Neural progenitor cell (in vitro differentiated cells): Measurements from ENCODE around the gene CFAP57. TPM values are rescaled to one million over a fixed set of nuclear protein-coding genes. Genes with fewer than 3 reads are reported as not detected.

Source experiments
- DNase-seq: peaks from one replicate; pipeline ENCODE4 v3.0.0-alpha.2; 2016; ENCODE audit warnings: low spot score
- H2AFZ ChIP-seq: fragments of 200-600 bp; sonication (generic); replicated peaks from 2 replicates; pipeline ENCODE4 v1.6.1; 2016; ENCODE audit warnings: antibody characterized with exemption
- H3F3A ChIP-seq: fragments of 200-600 bp; sonication (generic); 2 replicates; pipeline ENCODE4 v1.6.1; 2016; ENCODE audit warnings: antibody characterized with exemption, low read depth
- H3K27ac ChIP-seq: fragments of 200-600 bp; sonication (generic); 2 replicates; pipeline ENCODE4 v1.5.1; 2016; ENCODE audit warnings: mild to moderate bottlenecking
- H3K27me3 ChIP-seq: fragments of 200-600 bp; sonication (generic); 2 replicates; pipeline ENCODE4 v1.6.1; 2016; ENCODE audit warnings: mild to moderate bottlenecking, moderate library complexity
- H3K36me3 ChIP-seq: fragments of 200-600 bp; sonication (generic); 2 replicates; pipeline ENCODE4 v1.5.1; 2016
- H3K4me1 ChIP-seq: fragments of 200-600 bp; sonication (generic); 2 replicates; pipeline ENCODE4 v1.6.1; 2016; ENCODE audit warnings: mixed run types
- H3K4me2 ChIP-seq: fragments of 200-600 bp; sonication (generic); 2 replicates; pipeline ENCODE4 v1.6.1; 2016
- H3K4me3 ChIP-seq: fragments of 200-600 bp; sonication (generic); 2 replicates; pipeline ENCODE4 v1.5.1; 2016
- H3K79me2 ChIP-seq: fragments of 200-600 bp; sonication (generic); 2 replicates; pipeline ENCODE4 v1.6.1; 2016; ENCODE audit warnings: low read depth
- H3K9ac ChIP-seq: fragments of 200-600 bp; sonication (generic); 2 replicates; pipeline ENCODE4 v1.6.1; 2016
- H3K9me3 ChIP-seq: fragments of 200-600 bp; sonication (generic); 2 replicates; pipeline ENCODE4 v1.5.1; 2016; ENCODE audit warnings: low read depth
- H4K20me1 ChIP-seq: fragments of 200-600 bp; sonication (generic); 2 replicates; pipeline ENCODE4 v1.6.1; 2016; ENCODE audit warnings: low read depth
- H3K27ac Mint-ChIP-seq: 3 replicates; pipeline ENCODE4 v1.8.0; 2021; ENCODE audit warnings: mixed read lengths
- H3K27me3 Mint-ChIP-seq: 2 replicates; pipeline ENCODE4 v1.8.0; 2022; ENCODE audit warnings: low read depth, mild to moderate bottlenecking, inconsistent platforms, moderate library complexity, mixed read lengths; ENCODE audit not compliant: insufficient read depth
- H3K36me3 Mint-ChIP-seq: 3 replicates; pipeline ENCODE4 v1.8.0; 2021; ENCODE audit warnings: mixed read lengths
- H3K4me1 Mint-ChIP-seq: 3 replicates; pipeline ENCODE4 v1.8.0; 2021; ENCODE audit warnings: mixed read lengths
- H3K4me3 Mint-ChIP-seq: 3 replicates; pipeline ENCODE4 v1.8.0; 2021; ENCODE audit warnings: mild to moderate bottlenecking, moderate library complexity, mixed read lengths
- H3K9me3 Mint-ChIP-seq: 3 replicates; pipeline ENCODE4 v1.8.0; 2020; ENCODE audit warnings: mixed read lengths
- CTCF ChIP-seq: fragments of 200-600 bp; sonication (generic); IDR thresholded peaks from 2 replicates; pipeline ENCODE4 v1.5.1; 2017; ENCODE audit warnings: antibody characterized with exemption, mild to moderate bottlenecking
- EZH2 ChIP-seq: fragments of 200-600 bp; sonication (generic); IDR thresholded peaks from 2 replicates; pipeline ENCODE4 v1.6.1; 2017; ENCODE audit warnings: antibody characterized with exemption, mild to moderate bottlenecking, moderate library complexity
- EZH2phosphoT487 ChIP-seq: fragments of 200-600 bp; sonication (generic); IDR thresholded peaks from 2 replicates; pipeline ENCODE4 v1.6.1; 2017; ENCODE audit warnings: antibody characterized with exemption
- total RNA-seq: library from RNA; depleted of rRNA; stranded (reverse); fragments of >200 nt; gene quantifications from 2 replicates; pipeline ENCODE4 v1.2.3, GENCODE V29; 2015; ENCODE audit warnings: low replicate concordance

The CFAP57 gene
- total RNA-seq, 1 donor from 2014 or later, result 0.97 TPM

GRCh38 chr1:43293176-43293575 lies 121.0 kb downstream of the CFAP57 start:
- Histone ChIP-seq H3K36me3 (no peaks in the 10 kb centered on the region), H3K79me2 (no peaks in the 10 kb centered on the region), H4K20me1 (no peaks in the 10 kb centered on the region), H3K9me3 (no peaks in the 10 kb centered on the region), H3K4me1 (peaks cover 39% of the 10 kb centered on the region), H3F3A (peaks cover 20% of the 10 kb centered on the region), H3K4me3 (no peak overlapping the region), H3K27ac (no peak overlapping the region), H3K4me2 (no peak overlapping the region), H3K27me3 (no peaks in the 10 kb centered on the region), H3K9ac (no peak overlapping the region), H2AFZ (no peak overlapping the region)
- Mint-ChIP-seq H3K27ac (peak overlapping the region; percentile 89), H3K4me3 (no peak overlapping the region), H3K36me3 (no peaks in the 10 kb centered on the region), H3K9me3 (no peaks in the 10 kb centered on the region), H3K4me1 (peaks cover 17% of the 10 kb centered on the region), H3K27me3 (peaks cover 5% of the 10 kb centered on the region)
- DNase-seq, result no peak
- no peak for TF ChIP-seq CTCF
- TF ChIP-seq EZH2phosphoT487, result no peak
- TF ChIP-seq EZH2, result no peak

- Histone ChIP-seq H3K4me1 (peaks cover 43% of the 10 kb centered on the region), H2AFZ (no peak overlapping the region), H3K79me2 (no peaks in the 10 kb centered on the region), H3K4me3 (no peak overlapping the region), H3K9ac (no peak overlapping the region), H3K9me3 (no peaks in the 10 kb centered on the region), H4K20me1 (no peaks in the 10 kb centered on the region), H3K4me2 (no peak overlapping the region), H3K36me3 (no peaks in the 10 kb centered on the region), H3F3A (peaks cover 20% of the 10 kb centered on the region), H3K27ac (no peak overlapping the region), H3K27me3 (no peaks in the 10 kb centered on the region)
- peaks cover 5% of the 10 kb centered on the region for H3K27me3 Mint-ChIP-seq
- peak; percentile 37 for DNase-seq
- TF ChIP-seq CTCF (no peak), EZH2 (no peak), EZH2phosphoT487 (no peak)
- H3K9me3 Mint-ChIP-seq, result no peaks in the 10 kb centered on the region
- H3K4me3 Mint-ChIP-seq, result no peak overlapping the region
- no peak overlapping the region for H3K27ac Mint-ChIP-seq
- peaks cover 17% of the 10 kb centered on the region for H3K4me1 Mint-ChIP-seq
- no peaks in the 10 kb centered on the region for H3K36me3 Mint-ChIP-seq
Measured at GRCh38 chr1:43293896-43294760, 122.0 kb downstream of the CFAP57 start.

- no peaks in the 10 kb centered on the region for H3K9me3 Mint-ChIP-seq
Measured at GRCh38 chr1:43294761-43295160, 122.6 kb downstream of the CFAP57 start.

More at GRCh38 chr1:43294761-43295160, 122.6 kb downstream of the CFAP57 start:
- H2AFZ ChIP-seq, result no peak overlapping the region
- H3K36me3 Mint-ChIP-seq, result no peaks in the 10 kb centered on the region
- H3K27ac Mint-ChIP-seq, result no peak overlapping the region
- no peaks in the 10 kb centered on the region for H3K9me3 ChIP-seq
- no peaks in the 10 kb centered on the region for H3K79me2 ChIP-seq
- DNase-seq, result no peak
- TF ChIP-seq EZH2phosphoT487 (no peak), CTCF (no peak), EZH2 (no peak)
- H3K4me2 ChIP-seq, result peak overlapping the region; percentile 73
- H3K4me1 Mint-ChIP-seq, result peaks cover 17% of the 10 kb centered on the region
- H3K27ac ChIP-seq, result peak overlapping the region; percentile 31
- no peak overlapping the region for H3K4me3 ChIP-seq
- H3K27me3 ChIP-seq, result no peaks in the 10 kb centered on the region
- H3K36me3 ChIP-seq, result no peaks in the 10 kb centered on the region
- no peak overlapping the region for H3K4me3 Mint-ChIP-seq
- H3F3A ChIP-seq, result peaks cover 20% of the 10 kb centered on the region
- H3K9ac ChIP-seq, result no peak overlapping the region
- H4K20me1 ChIP-seq, result no peaks in the 10 kb centered on the region
- H3K4me1 ChIP-seq, result peaks cover 49% of the 10 kb centered on the region
- peaks cover 5% of the 10 kb centered on the region for H3K27me3 Mint-ChIP-seq
